ENCODE measurements around the gene SLC10A7. TPM values are rescaled to one million over a fixed set of nuclear protein-coding genes. Genes with fewer than 3 reads are reported as not detected.

The SLC10A7 gene
- total and polyA plus RNA-seq, 3 donors from 2014 or later: 6.4 to 12.4 (median 11.6) TPM

- Histone ChIP-seq H3K36me3 (ENCODE audit: low read depth, missing control alignments) (no peaks in the 10 kb centered on the region), H3K27me3 (no peaks in the 10 kb centered on the region), H3K9me3 (no peaks in the 10 kb centered on the region), H3K27ac (no peak overlapping the region), H3K4me3 (no peak overlapping the region), H3K4me1 (peaks cover 26% of the 10 kb centered on the region)
- 47 to 50% methylated on average over 2 of the region's 2 CpGs for WGBS, 2 donors
- no peak for DNase-seq
- intact Hi-C loops (cut with DNase I; ENCODE audit: low total_unique reads): no loop called here
- TF ChIP-seq POLR2A (IDR thresholded peaks at IDR 0.05) (no peak), CTCF (IDR thresholded peaks at IDR 0.05) (no peak)
Measured at GRCh38 chr4:146247356-146247755, 274.4 kb downstream of the SLC10A7 start.

- DNase-seq: no peak
- Histone ChIP-seq H3K4me1 (peaks cover 28% of the 10 kb centered on the region), H3K9me3 (no peaks in the 10 kb centered on the region), H3K4me3 (no peak overlapping the region), H3K27ac (no peak overlapping the region), H3K27me3 (no peaks in the 10 kb centered on the region), H3K36me3 (ENCODE audit: low read depth, missing control alignments) (no peaks in the 10 kb centered on the region)
- TF ChIP-seq POLR2A (IDR thresholded peaks at IDR 0.05) (no peak), CTCF (IDR thresholded peaks at IDR 0.05) (no peak)
- WGBS, 2 donors: 86 to 87% methylated on average over 6 of the region's 6 CpGs
- intact Hi-C loops (cut with DNase I; ENCODE audit: low total_unique reads): no loop called here
Measured at GRCh38 chr4:146246381-146246780, 275.4 kb downstream of the SLC10A7 start.

- H3K4me3 ChIP-seq: no peak overlapping the region
- no peaks in the 10 kb centered on the region for H3K36me3 ChIP-seq (ENCODE audit: low read depth, missing control alignments)
- intact Hi-C loops (cut with DNase I; ENCODE audit: low total_unique reads): no loop called here
- no peaks in the 10 kb centered on the region for H3K9me3 ChIP-seq
- TF ChIP-seq CTCF (IDR thresholded peaks at IDR 0.05) (no peak), POLR2A (IDR thresholded peaks at IDR 0.05) (no peak)
- H3K27me3 ChIP-seq: no peaks in the 10 kb centered on the region
- H3K27ac ChIP-seq: no peak overlapping the region
- H3K4me1 ChIP-seq: peaks cover 32% of the 10 kb centered on the region
- WGBS, 2 donors: 45 to 57% methylated on average over 4 of the region's 4 CpGs
- no peak for DNase-seq
Measured at GRCh38 chr4:146245850-146246249, 275.9 kb downstream of the SLC10A7 start.

GRCh38 chr4:146245246-146245645, 276.5 kb downstream of the SLC10A7 start:
- H3K27ac ChIP-seq: peak overlapping the region in 1 of 2 donors; percentile 7
- no peak overlapping the region for H3K4me3 ChIP-seq
- peaks cover 32% of the 10 kb centered on the region for H3K4me1 ChIP-seq
- H3K36me3 ChIP-seq (ENCODE audit: low read depth, missing control alignments): no peaks in the 10 kb centered on the region
- intact Hi-C loops (cut with DNase I; ENCODE audit: low total_unique reads): no loop called here
- no peaks in the 10 kb centered on the region for H3K9me3 ChIP-seq
- H3K27me3 ChIP-seq: no peaks in the 10 kb centered on the region
- 60 to 69% methylated on average over 3 of the region's 3 CpGs for WGBS, 2 donors
- no peak for DNase-seq
- TF ChIP-seq POLR2A (IDR thresholded peaks at IDR 0.05) (no peak), CTCF (IDR thresholded peaks at IDR 0.05) (no peak)

- H3K4me1 ChIP-seq: peaks cover 32% of the 10 kb centered on the region
- H3K9me3 ChIP-seq: no peaks in the 10 kb centered on the region
- TF ChIP-seq POLR2A (IDR thresholded peaks at IDR 0.05) (no peak), CTCF (IDR thresholded peaks at IDR 0.05) (no peak)
- no peak overlapping the region for H3K4me3 ChIP-seq
- H3K36me3 ChIP-seq (ENCODE audit: low read depth, missing control alignments): no peaks in the 10 kb centered on the region
- DNase-seq: no peak
- intact Hi-C loops (cut with DNase I; ENCODE audit: low total_unique reads): no loop called here
- WGBS, 2 donors: 50 to 70% methylated on average over 7 to 9 of the region's 9 CpGs
- no peaks in the 10 kb centered on the region for H3K27me3 ChIP-seq
- H3K27ac ChIP-seq: no peak overlapping the region
Measured at GRCh38 chr4:146244496-146244895, 277.2 kb downstream of the SLC10A7 start.
